Right lobe of liver (tissue), 6 donors: ENCODE results near the gene MATN1. TPM values are rescaled to one million over a fixed set of nuclear protein-coding genes. Genes with fewer than 3 reads are reported as not detected.

ENCODE experiments used
- ATAC-seq, 4 donors: fragments of 200-7000 bp; cut with Tn5 transposase; one replicate each; pipeline ENCODE4 v1.9.1; 2020; ENCODE audit warnings: mild to moderate bottlenecking in 4 of 4, moderate library complexity in 4 of 4
- DNase-seq, 3 donors: peaks; one replicate each; pipeline ENCODE4 v3.0.0-alpha.2; 2020
- H3K27ac ChIP-seq, 3 donors: fragments of 200-600 bp; one replicate each; pipeline ENCODE4 v1.8.0; 2022
- H3K27me3 ChIP-seq, 2 donors: fragments of 200-600 bp; one replicate each; pipeline ENCODE4 v1.8.0; 2022
- H3K36me3 ChIP-seq, 4 donors: fragments of 200-600 bp; sonication (generic) in 1 of 4; one replicate each; pipeline versions ENCODE4 v1.5.1 to v1.8.0; 2017 to 2022; ENCODE audit warnings: control low read depth in 1 of 4
- H3K4me1 ChIP-seq, 4 donors: fragments of 200-600 bp; sonication (generic) in 1 of 4; one replicate each; pipeline versions ENCODE4 v1.5.1 to v1.8.0; 2017 to 2022; ENCODE audit warnings: control low read depth in 1 of 4
- H3K4me3 ChIP-seq, 3 donors: fragments of 200-600 bp; one replicate each; pipeline ENCODE4 v1.8.0; 2022
- H3K9me3 ChIP-seq, 4 donors: fragments of 200-600 bp; sonication (generic) in 1 of 4; one replicate each; pipeline versions ENCODE4 v1.5.1 to v1.8.0; 2017 to 2022; ENCODE audit warnings: control low read depth in 1 of 4
- POLR2A ChIP-seq: fragments of 450-650 bp; IDR thresholded peaks from one replicate; pipeline ENCODE4 v1.6.1; 2017; ENCODE audit warnings: antibody characterized with exemption, mild to moderate bottlenecking
- WGBS: methylation state at CpG from one replicate; pipeline ENCODE4 v1.1.6; 2018; ENCODE audit warnings: low coverage, low lambda C conversion rate; ENCODE audit not compliant: insufficient coverage; ENCODE audit errors: missing lambda C conversion rate; 5-methylcytosine and 5-hydroxymethylcytosine counted together
- intact Hi-C, 2 donors: fragments of 100-400 bp; cut with DNase I; formaldehyde crosslinking; loops; one replicate each; pipeline versions ENCODE4 v1.11.2 to v1.14.1; 2022
- total RNA-seq, 6 experiments: library from RNA; depleted of rRNA in 2 of 6; stranded (reverse); fragments of >200 nt in 2 of 6; fragmentation: NEBNext Ultra II Directional in 3 of 6; extraction: Animal tissue kit (Norgen Biotek cat#: 25700) in 3 of 6; gene quantifications; one replicate each; pipeline versions ENCODE4 v1.1.0 to v1.2.4, GENCODE V29; 2016 to 2023
- TF ChIP-seq, protein P1 (sequence below), 4 donors: fragments of 200-600 bp in 3 of 4; fragments of 450-650 bp in 1 of 4; IDR thresholded peaks; one replicate each; pipeline versions ENCODE4 v1.5.1 to v1.8.0; 2016 to 2022; ENCODE audit warnings: antibody characterized with exemption in 4 of 4, mild to moderate bottlenecking in 2 of 4
- donor health status: DM: no; HTN: yes; CAD: no.
- donor health status: DM: no; HTN: no; CAD: no.
- donor health status: DM: no; HTN: no; CAD: no.
- donor health status: DM: no; HTN: yes; CAD: no.
- donor health status: DM: no; HTN: yes; CAD: no.

MATN1 gene
- total RNA-seq, 6 experiments from 2014 or later = not detected

DNA sequence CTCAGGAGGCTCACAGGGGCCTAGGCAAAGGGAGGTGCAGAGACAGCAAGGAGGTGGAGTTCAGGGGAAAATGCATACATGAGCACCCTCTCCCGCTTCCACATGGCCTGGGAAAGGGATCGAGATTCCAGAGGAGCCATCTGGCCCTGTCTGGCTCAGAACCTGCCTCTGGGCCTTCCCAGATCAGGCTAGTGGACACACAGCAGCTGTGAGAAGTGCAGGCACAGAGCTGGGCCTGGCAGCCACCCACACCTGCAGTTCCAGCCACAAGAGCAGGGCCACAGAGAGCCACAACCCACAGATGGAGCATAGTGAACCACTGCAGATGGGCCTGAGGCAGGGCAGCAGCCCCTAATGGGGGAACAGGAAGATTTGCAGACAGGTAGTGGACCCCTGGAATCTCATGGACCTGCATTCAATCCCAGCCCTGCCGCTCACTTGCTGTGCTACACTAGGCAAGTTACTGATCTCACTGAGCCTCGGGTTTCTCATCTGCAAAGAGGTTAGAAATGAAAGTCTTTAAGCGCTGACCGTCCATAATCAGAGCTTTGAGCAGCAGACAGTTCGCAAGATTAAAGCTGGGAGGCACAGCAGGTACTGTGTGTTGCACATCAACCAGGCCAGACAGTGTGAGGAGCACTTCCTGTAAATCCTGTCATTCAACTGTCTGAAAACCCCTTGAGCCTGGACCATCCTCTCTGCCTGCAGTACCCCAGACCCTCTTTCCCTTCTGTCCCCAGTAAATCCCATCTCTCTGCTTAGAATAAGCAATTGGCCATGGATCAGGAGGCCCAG is 58.0 kb downstream of the MATN1 start:
- intact Hi-C loops = no loop called here
- no peak overlapping the region for H3K4me3 ChIP-seq
- no peaks in the 10 kb centered on the region for H3K36me3 ChIP-seq
- H3K27me3 ChIP-seq = no peaks in the 10 kb centered on the region
- H3K9me3 ChIP-seq = no peaks in the 10 kb centered on the region
- ATAC-seq (no peak), DNase-seq (peak in 2 of 3 donors; percentile 4 to 46)
- TF ChIP-seq, protein P1, sequence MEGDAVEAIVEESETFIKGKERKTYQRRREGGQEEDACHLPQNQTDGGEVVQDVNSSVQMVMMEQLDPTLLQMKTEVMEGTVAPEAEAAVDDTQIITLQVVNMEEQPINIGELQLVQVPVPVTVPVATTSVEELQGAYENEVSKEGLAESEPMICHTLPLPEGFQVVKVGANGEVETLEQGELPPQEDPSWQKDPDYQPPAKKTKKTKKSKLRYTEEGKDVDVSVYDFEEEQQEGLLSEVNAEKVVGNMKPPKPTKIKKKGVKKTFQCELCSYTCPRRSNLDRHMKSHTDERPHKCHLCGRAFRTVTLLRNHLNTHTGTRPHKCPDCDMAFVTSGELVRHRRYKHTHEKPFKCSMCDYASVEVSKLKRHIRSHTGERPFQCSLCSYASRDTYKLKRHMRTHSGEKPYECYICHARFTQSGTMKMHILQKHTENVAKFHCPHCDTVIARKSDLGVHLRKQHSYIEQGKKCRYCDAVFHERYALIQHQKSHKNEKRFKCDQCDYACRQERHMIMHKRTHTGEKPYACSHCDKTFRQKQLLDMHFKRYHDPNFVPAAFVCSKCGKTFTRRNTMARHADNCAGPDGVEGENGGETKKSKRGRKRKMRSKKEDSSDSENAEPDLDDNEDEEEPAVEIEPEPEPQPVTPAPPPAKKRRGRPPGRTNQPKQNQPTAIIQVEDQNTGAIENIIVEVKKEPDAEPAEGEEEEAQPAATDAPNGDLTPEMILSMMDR (IDR thresholded peaks at IDR 0.05) = no peak
- no peak for TF ChIP-seq POLR2A
- peaks cover 0 to 24% (median 3%) of the 10 kb centered on the region in 4 donors for H3K4me1 ChIP-seq
- no CpG with 5 or more reads among the region's 7 CpGs for WGBS
- peak overlapping the region in 1 of 3 donors; percentile 61 for H3K27ac ChIP-seq

DNA sequence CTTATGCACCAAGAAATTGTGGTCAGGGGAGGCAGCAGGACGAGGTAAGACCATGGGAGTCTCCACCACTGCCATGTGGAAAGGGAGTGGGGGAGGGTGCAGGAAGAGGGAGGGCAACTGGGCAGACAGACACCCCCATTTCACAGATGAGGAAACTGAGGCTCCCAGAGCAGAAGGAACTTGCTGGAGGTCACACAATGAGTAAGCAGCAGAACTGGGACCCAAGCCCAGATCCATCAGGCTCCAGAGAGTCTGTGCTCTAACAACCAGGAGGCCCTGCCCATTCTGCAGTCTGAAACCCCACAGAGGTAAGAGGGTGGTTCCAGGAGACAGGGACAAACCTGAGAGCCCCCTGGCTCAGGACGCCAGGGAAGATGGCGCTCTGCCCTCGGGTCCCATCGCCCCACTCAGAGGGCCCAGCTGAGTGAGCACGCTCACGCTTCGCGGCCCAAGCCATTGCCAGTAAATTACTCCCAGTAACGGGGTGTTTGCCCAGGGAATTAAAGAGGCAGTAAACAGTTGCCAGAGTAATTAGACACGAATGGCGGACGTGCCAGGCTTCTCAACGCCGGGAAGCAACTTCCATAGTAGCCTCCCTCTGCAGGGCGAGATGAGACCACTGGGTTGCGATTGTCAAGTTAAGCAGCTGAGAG is 59.2 kb downstream of the MATN1 start:
- ATAC-seq = peak; percentile 36 to 67 (median 58)
- H3K4me3 ChIP-seq = peak overlapping the region in 2 of 3 donors; percentile 9 to 36
- no peaks in the 10 kb centered on the region for H3K36me3 ChIP-seq
- no peaks in the 10 kb centered on the region for H3K27me3 ChIP-seq
- peak in 2 of 3 donors; percentile 37 to 65 for DNase-seq
- no peaks in the 10 kb centered on the region for H3K9me3 ChIP-seq
- H3K27ac ChIP-seq = peak overlapping the region in 1 of 3 donors; percentile 61
- 63% methylated on average over 9 of the region's 17 CpGs for WGBS
- intact Hi-C loops = no loop called here
- TF ChIP-seq, protein P1 (IDR thresholded peaks at IDR 0.05) = no peak
- no peak for TF ChIP-seq POLR2A
- peaks cover 0 to 24% (median 3%) of the 10 kb centered on the region in 4 donors for H3K4me1 ChIP-seq

DNA sequence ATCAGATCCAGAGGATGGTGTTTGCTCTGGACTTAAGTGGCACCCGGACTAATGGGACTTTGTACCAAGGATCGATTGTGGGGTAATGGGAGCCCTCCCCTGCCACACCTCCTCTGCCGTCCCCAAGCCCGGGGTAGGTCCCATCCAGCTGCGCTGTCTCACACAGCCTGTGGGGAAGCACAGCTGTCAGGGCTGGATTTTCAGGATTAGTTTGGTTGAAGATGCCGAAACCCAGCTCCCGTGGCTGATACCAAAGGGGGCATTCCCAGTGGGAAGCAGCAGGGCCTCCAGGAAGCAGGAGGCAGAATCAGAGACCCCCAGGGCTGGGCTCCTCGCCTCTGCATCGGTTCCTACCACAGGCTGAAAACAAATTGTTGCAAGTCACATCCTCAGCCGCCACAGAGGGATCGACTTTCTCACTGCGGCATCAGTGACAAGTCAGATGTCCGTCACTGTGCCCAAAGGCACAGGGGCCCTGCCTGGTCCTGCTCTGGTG is 59.7 kb downstream of the MATN1 start:
- Histone ChIP-seq H3K36me3 (no peaks in the 10 kb centered on the region), H3K27me3 (no peaks in the 10 kb centered on the region), H3K4me3 (peak overlapping the region in 2 of 3 donors; percentile 9 to 36), H3K27ac (peak overlapping the region in 1 of 3 donors; percentile 61), H3K9me3 (no peaks in the 10 kb centered on the region), H3K4me1 (peaks cover 0 to 24% (median 3%) of the 10 kb centered on the region in 4 donors)
- WGBS = 24% methylated on average over 4 of the region's 13 CpGs
- TF ChIP-seq, protein P1 (IDR thresholded peaks at IDR 0.05) = no peak
- TF ChIP-seq POLR2A = no peak
- intact Hi-C loops = no loop called here
- ATAC-seq = peak; percentile 92 to 96 (median 94)
- DNase-seq = peak; percentile 54 to 78 (median 75)

DNA sequence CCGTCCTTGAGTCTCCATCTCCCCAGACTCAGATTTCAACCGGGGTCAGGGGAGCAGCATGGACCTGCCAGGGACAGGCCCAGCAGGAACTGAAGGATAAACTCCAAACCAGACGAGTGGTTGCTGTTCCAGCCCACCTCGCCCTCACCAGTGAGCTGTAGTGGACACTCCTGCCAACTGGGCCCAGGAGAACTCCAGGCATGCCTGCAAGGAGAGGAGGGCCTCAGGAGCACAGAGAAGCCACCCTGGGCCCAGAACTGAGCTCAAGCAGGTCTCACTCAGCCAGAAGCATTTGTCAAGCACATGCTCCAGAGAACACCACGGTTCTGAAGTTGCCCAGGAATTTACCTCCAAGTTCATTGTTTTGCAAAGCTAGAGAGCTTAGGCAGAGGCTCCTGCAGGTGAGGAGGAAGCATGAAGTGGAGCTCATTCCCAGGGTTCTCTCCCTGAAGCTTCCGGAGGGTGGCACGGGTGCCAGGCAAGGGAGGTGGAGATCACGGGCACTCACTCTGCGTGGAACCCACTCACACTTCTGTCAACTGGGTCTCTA is 61.0 kb downstream of the MATN1 start:
- peak in 2 of 3 donors; percentile 7 to 33 for DNase-seq

More for the DNA sequence above, 61.0 kb downstream of the MATN1 start:
- Histone ChIP-seq H3K27ac (no peak overlapping the region), H3K9me3 (no peaks in the 10 kb centered on the region), H3K4me3 (no peak overlapping the region), H3K27me3 (no peaks in the 10 kb centered on the region), H3K4me1 (peaks cover 0 to 24% (median 3%) of the 10 kb centered on the region in 4 donors), H3K36me3 (no peaks in the 10 kb centered on the region)
- TF ChIP-seq POLR2A = no peak
- TF ChIP-seq, protein P1 (IDR thresholded peaks at IDR 0.05) = no peak
- intact Hi-C loops = no loop called here
- no CpG with 5 or more reads among the region's 9 CpGs for WGBS
- ATAC-seq = no peak
